Ishikawa (cell line): ENCODE results near the gene CLNK.

Experiments
- CEBPB ChIP-seq: IDR thresholded peaks from 2 replicates; pipeline ENCODE4 v1.6.1; 2012
- CREB1 ChIP-seq: IDR thresholded peaks from 2 replicates; pipeline ENCODE4 v1.6.1; 2012; ENCODE audit warnings: low read depth
- EGR1 ChIP-seq: IDR thresholded peaks from 2 replicates; pipeline ENCODE4 v1.6.1; 2012
- EP300 ChIP-seq: IDR thresholded peaks from 2 replicates; pipeline ENCODE4 v1.6.1; 2012; ENCODE audit warnings: borderline replicate concordance
- FOXM1 ChIP-seq: IDR thresholded peaks from 2 replicates; pipeline ENCODE4 v1.6.1; 2012; ENCODE audit warnings: low read depth, borderline replicate concordance
- MAX ChIP-seq: IDR thresholded peaks from 2 replicates; pipeline ENCODE4 v1.6.1; 2012
- NFIC ChIP-seq: IDR thresholded peaks from 2 replicates; pipeline ENCODE4 v1.6.1; 2012
- RAD21 ChIP-seq: IDR thresholded peaks from 2 replicates; pipeline ENCODE4 v1.6.1; 2012; ENCODE audit warnings: low read depth
- REST ChIP-seq: IDR thresholded peaks from 2 replicates; pipeline ENCODE4 v1.6.1; 2012; ENCODE audit warnings: low read depth, mild to moderate bottlenecking
- TAF1 ChIP-seq: IDR thresholded peaks from 2 replicates; pipeline ENCODE4 v1.6.1; 2012; ENCODE audit warnings: low read depth, mild to moderate bottlenecking
- TCF12 ChIP-seq: IDR thresholded peaks from 2 replicates; pipeline ENCODE4 v1.6.1; 2012; ENCODE audit warnings: low read depth
- TEAD4 ChIP-seq: IDR thresholded peaks from 2 replicates; pipeline ENCODE4 v1.6.1; 2012
- USF1 ChIP-seq: IDR thresholded peaks from 2 replicates; pipeline ENCODE4 v1.6.1; 2012
- YY1 ChIP-seq: IDR thresholded peaks from 2 replicates; pipeline ENCODE4 v1.6.1; 2012; ENCODE audit warnings: low read depth
- ZBTB7A ChIP-seq: IDR thresholded peaks from 2 replicates; pipeline ENCODE4 v1.6.1; 2012; ENCODE audit warnings: low read depth

The CLNK gene

GRCh38 chr4:10605031-10605430, 79.5 kb downstream of the CLNK start:
- TF ChIP-seq CREB1 (no peak), TCF12 (no peak), REST (no peak), RAD21 (no peak), TAF1 (no peak), ZBTB7A (no peak), USF1 (no peak), YY1 (no peak), CEBPB (no peak), EP300 (no peak), EGR1 (no peak), MAX (no peak), NFIC (no peak), FOXM1 (no peak), TEAD4 (no peak)

GRCh38 chr4:10599574-10599973, 85.0 kb downstream of the CLNK start:
- TF ChIP-seq REST, result no peak
- TF ChIP-seq EP300, result no peak
- no peak for TF ChIP-seq TAF1
- TF ChIP-seq MAX, result no peak
- no peak for TF ChIP-seq USF1
- no peak for TF ChIP-seq CEBPB
- TF ChIP-seq EGR1, result no peak
- TF ChIP-seq FOXM1, result no peak
- TF ChIP-seq TCF12, result no peak
- TF ChIP-seq NFIC, result no peak
- TF ChIP-seq TEAD4, result no peak
- TF ChIP-seq YY1, result no peak
- TF ChIP-seq ZBTB7A, result no peak
- no peak for TF ChIP-seq CREB1
- no peak for TF ChIP-seq RAD21

- TF ChIP-seq TEAD4 (no peak), TCF12 (no peak), CEBPB (no peak), ZBTB7A (no peak), RAD21 (no peak), FOXM1 (no peak), YY1 (no peak), MAX (no peak), TAF1 (no peak), EGR1 (no peak), REST (no peak), NFIC (no peak), EP300 (no peak)
Measured at GRCh38 chr4:10598829-10599228, 85.7 kb downstream of the CLNK start.

GRCh38 chr4:10596586-10597290, 87.8 kb downstream of the CLNK start:
- TF ChIP-seq TEAD4 (no peak), USF1 (no peak), YY1 (no peak), TAF1 (no peak), CEBPB (no peak), TCF12 (no peak), ZBTB7A (no peak), FOXM1 (no peak), NFIC (no peak), REST (no peak), CREB1 (no peak)
